Progenitor cell of endocrine pancreas (in vitro differentiated cells): ENCODE measurements around the gene STIM2. TPM values are rescaled to one million over a fixed set of nuclear protein-coding genes. Genes with fewer than 3 reads are reported as not detected.

Experiments used
- DNase-seq: peaks from one replicate; pipeline ENCODE4 v3.0.0; 2021; ENCODE audit warnings: low spot score; ENCODE audit not compliant: unreplicated experiment
- H3K27ac Mint-ChIP-seq: 2 replicates; pipeline ENCODE4 v1.8.0; 2021; ENCODE audit warnings: mild to moderate bottlenecking, moderate library complexity, mixed read lengths
- H3K27me3 Mint-ChIP-seq: 2 replicates; pipeline ENCODE4 v1.8.0; 2021; ENCODE audit warnings: mixed read lengths
- H3K36me3 Mint-ChIP-seq: 2 replicates; pipeline ENCODE4 v1.8.0; 2022; ENCODE audit warnings: mixed read lengths; ENCODE audit not compliant: insufficient read depth
- H3K4me1 Mint-ChIP-seq: 2 replicates; pipeline ENCODE4 v1.8.0; 2021; ENCODE audit warnings: low read depth, mixed read lengths
- H3K4me3 Mint-ChIP-seq: 2 replicates; pipeline ENCODE4 v1.8.0; 2021; ENCODE audit warnings: low read depth, mild to moderate bottlenecking, moderate library complexity, mixed read lengths
- H3K9me3 Mint-ChIP-seq: 2 replicates; pipeline ENCODE4 v1.8.0; 2021; ENCODE audit warnings: low read depth, mixed read lengths
- total RNA-seq: library from RNA; stranded (reverse); gene quantifications from 2 replicates; pipeline ENCODE4 v1.2.1, GENCODE V29; 2021
- TF ChIP-seq, protein P1 (sequence below): fragments of 200-600 bp; sonication (generic); IDR thresholded peaks from one replicate; pipeline ENCODE4 v1.5.0; 2021; ENCODE audit warnings: antibody characterized with exemption, mild to moderate bottlenecking; ENCODE audit not compliant: unreplicated experiment

Gene STIM2
- total RNA-seq, 1 donor from 2014 or later, result 48.7 TPM

DNA sequence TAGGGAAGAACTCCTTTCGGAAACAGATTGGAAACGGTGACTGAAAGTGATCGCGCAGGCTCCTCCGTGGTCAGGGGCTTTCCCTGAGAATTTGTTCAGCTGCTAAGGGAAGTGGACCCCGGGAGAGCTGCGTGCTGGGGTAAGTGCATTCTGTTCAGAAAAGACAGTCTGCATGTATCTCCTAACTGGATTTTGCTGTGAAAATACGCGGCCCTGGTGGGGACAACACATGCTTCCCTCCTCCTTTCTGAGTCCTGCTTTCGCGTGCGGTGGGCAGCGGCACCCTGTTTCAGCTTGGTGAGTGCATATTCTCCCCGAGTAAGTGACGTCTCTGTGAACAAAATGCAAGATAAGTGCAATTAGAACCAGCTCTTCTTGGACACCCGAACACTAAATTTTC is 195.6 kb downstream of the STIM2 start:
- Mint-ChIP-seq H3K4me1 (peaks cover 21% of the 10 kb centered on the region), H3K27ac (no peak overlapping the region), H3K27me3 (peaks cover 3% of the 10 kb centered on the region)

DNA sequence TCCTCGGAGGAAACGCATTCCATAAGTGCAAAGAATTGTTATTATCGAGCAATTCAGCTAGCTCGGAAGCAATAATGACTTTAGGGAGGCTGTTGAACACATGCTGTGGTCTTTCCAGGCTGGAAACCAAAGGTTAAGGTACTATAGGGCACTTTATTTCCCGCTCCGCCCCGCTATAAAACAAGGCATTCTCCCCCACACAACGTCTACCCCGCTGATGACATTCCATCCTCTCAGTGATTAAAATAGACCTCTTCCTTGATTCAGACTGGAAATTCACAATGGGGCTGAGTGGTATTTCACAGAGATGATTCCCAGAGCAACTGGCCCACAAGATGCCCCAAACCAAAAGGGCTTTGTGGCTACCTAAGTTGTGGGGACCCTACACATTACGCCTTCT is 196.4 kb downstream of the STIM2 start:
- DNase-seq, result no peak
- peak overlapping the region; percentile 39 for H3K27ac Mint-ChIP-seq
- TF ChIP-seq, protein P1, sequence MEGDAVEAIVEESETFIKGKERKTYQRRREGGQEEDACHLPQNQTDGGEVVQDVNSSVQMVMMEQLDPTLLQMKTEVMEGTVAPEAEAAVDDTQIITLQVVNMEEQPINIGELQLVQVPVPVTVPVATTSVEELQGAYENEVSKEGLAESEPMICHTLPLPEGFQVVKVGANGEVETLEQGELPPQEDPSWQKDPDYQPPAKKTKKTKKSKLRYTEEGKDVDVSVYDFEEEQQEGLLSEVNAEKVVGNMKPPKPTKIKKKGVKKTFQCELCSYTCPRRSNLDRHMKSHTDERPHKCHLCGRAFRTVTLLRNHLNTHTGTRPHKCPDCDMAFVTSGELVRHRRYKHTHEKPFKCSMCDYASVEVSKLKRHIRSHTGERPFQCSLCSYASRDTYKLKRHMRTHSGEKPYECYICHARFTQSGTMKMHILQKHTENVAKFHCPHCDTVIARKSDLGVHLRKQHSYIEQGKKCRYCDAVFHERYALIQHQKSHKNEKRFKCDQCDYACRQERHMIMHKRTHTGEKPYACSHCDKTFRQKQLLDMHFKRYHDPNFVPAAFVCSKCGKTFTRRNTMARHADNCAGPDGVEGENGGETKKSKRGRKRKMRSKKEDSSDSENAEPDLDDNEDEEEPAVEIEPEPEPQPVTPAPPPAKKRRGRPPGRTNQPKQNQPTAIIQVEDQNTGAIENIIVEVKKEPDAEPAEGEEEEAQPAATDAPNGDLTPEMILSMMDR, result no peak
- peaks cover 21% of the 10 kb centered on the region for H3K4me1 Mint-ChIP-seq
- peaks cover 3% of the 10 kb centered on the region for H3K27me3 Mint-ChIP-seq
- H3K4me3 Mint-ChIP-seq, result no peak overlapping the region
- peaks cover 6% of the 10 kb centered on the region for H3K9me3 Mint-ChIP-seq
- H3K36me3 Mint-ChIP-seq, result peaks cover 1% of the 10 kb centered on the region

More for the DNA sequence above, 195.6 kb downstream of the STIM2 start:
- no peak overlapping the region for H3K4me3 Mint-ChIP-seq
- TF ChIP-seq, protein P1, result no peak
- peaks cover 6% of the 10 kb centered on the region for H3K9me3 Mint-ChIP-seq
- no peak for DNase-seq
- H3K36me3 Mint-ChIP-seq, result peaks cover 1% of the 10 kb centered on the region

DNA sequence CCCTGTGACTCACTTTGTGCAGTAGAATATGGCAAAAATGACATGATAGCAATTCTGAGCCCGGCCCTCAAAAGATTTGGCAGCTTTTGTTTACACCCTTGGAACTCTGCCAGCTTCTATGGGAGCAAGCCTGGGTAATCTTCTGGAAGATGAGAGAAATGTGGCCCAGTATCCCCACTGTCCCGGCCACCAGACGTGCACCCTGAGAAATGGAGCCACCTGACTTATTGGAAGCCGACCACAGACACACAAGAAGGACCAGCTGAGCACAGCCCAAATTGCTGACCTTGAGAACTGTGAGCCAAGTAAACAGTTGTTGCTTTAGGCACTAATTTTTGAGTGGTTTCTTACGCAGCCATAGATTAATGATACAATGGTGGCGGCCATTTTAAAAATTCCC is 197.0 kb downstream of the STIM2 start:
- TF ChIP-seq, protein P1, result no peak
- Mint-ChIP-seq H3K27me3 (peaks cover 3% of the 10 kb centered on the region), H3K36me3 (peaks cover 1% of the 10 kb centered on the region), H3K4me1 (peaks cover 21% of the 10 kb centered on the region), H3K9me3 (peaks cover 6% of the 10 kb centered on the region), H3K27ac (no peak overlapping the region), H3K4me3 (no peak overlapping the region)
- no peak for DNase-seq

DNA sequence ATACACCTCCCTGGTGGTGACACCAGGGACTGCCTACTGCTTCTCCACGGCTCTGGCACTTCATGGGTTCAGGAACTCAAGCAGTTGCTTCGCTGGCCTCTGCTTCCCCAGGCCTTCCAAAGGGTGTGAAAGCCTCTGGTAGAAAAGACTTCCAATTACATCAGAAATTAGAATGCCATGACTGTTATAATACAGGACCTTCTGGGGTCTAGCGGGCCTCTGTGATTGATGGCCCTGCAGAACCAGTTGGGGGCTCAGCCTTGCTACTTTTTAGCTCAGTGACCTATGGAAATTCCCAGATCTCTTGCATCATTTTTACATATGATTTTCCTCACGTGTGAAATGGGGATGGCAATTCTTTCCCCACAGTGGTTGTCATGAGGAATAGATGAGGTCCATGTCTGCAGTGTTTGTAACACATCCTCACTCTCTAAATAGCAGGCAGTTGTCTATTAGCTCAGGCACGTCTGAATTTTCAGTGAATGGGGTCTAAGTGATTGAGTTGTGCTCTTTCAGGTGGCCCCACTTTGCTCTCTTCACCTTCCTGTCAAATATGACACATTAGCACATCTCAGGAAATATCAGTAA is 198.3 kb downstream of the STIM2 start:
- Mint-ChIP-seq H3K4me3 (no peak overlapping the region), H3K27me3 (no peaks in the 10 kb centered on the region), H3K9me3 (peaks cover 6% of the 10 kb centered on the region), H3K36me3 (peaks cover 1% of the 10 kb centered on the region), H3K4me1 (peaks cover 18% of the 10 kb centered on the region), H3K27ac (no peak overlapping the region)
- TF ChIP-seq, protein P1, result peak; percentile 19
- no peak for DNase-seq

DNA sequence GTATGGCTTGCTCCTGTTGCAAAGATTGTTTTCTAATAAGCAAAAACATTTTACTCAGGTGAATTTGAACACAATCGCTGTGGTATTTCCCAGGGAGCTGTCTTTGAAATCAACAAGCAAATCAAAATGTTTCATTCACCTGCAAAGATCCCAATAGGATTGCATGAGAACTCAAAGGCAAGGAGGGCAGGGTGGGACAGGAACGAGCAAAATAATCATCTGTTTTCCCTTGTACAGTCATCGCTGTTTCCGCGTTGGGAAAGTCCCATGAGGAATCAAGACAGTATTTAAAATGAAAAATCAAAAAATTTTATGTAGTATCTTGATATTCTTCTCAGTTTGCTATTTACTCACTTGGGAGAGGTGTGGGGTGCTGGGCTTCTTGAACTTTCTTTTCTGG is 198.8 kb downstream of the STIM2 start:
- no peak for DNase-seq
- Mint-ChIP-seq H3K9me3 (peaks cover 6% of the 10 kb centered on the region), H3K27ac (no peak overlapping the region), H3K36me3 (peaks cover 1% of the 10 kb centered on the region), H3K4me1 (peaks cover 18% of the 10 kb centered on the region), H3K4me3 (no peak overlapping the region), H3K27me3 (no peaks in the 10 kb centered on the region)
- TF ChIP-seq, protein P1, result no peak
